BLaER1 (cell line): ENCODE results near the gene YIF1A.
"Not testable (repeated sequence)": the region's sequence is repeated elsewhere in the genome, so short reads cannot be mapped to it uniquely, and the experiment has no call there.

Experiments
- H3K27ac ChIP-seq: shearing (Covaris generic); formaldehyde crosslinking; 2 replicates; pipeline ENCODE4 v1.8.1; 2022
- H3K27me3 ChIP-seq: shearing (Covaris generic); formaldehyde crosslinking; 2 replicates; pipeline ENCODE4 v1.8.1; 2022
- H3K36me3 ChIP-seq: shearing (Covaris generic); formaldehyde crosslinking; 2 replicates; pipeline ENCODE4 v1.8.1; 2022
- H3K4me1 ChIP-seq: shearing (Covaris generic); formaldehyde crosslinking; 2 replicates; pipeline ENCODE4 v1.8.1; 2022
- H3K4me2 ChIP-seq: shearing (Covaris generic); formaldehyde crosslinking; 2 replicates; pipeline ENCODE4 v1.8.1; 2022
- H3K4me3 ChIP-seq: shearing (Covaris generic); formaldehyde crosslinking; 2 replicates; pipeline ENCODE4 v1.8.1; 2022
- H3K9ac ChIP-seq: shearing (Covaris generic); formaldehyde crosslinking; 2 replicates; pipeline ENCODE4 v1.8.1; 2022
- H3K9me3 ChIP-seq: shearing (Covaris generic); formaldehyde crosslinking; 2 replicates; pipeline ENCODE4 v1.8.1; 2022
- H4K20me1 ChIP-seq: shearing (Covaris generic); formaldehyde crosslinking; 2 replicates; pipeline ENCODE4 v1.8.1; 2022
- Cebpa-rat ChIP-seq: shearing (Covaris generic); IDR thresholded peaks from 2 replicates; pipeline ENCODE4 v1.8.1; 2022

The YIF1A gene

DNA sequence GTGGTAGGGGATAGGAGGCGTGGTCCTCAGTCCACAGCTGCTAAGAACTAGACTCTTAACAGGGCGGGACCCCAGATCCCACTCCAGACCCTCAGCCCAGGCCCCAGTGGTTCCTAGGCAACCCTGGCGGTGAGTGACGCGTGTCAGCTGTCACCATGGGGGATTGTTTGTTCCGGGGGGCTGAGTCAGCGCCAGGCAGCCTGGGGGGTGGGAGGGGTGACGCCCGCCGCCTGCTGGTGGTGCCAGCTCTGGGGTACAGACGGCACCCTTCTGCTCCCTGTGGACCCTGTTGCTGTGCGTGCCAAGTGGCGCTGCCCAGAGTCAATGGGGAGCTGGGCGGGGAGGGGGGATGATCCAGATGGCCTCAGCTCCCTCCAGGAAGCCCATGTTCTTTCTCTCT, 8.5 kb downstream of the YIF1A start:
- H4K20me1 ChIP-seq = peaks cover 60% of the 10 kb centered on the region
- no peak for TF ChIP-seq Cebpa-rat
- peaks cover 26% of the 10 kb centered on the region for H3K36me3 ChIP-seq
- no peak overlapping the region for H3K4me3 ChIP-seq
- peaks cover 70% of the 10 kb centered on the region for H3K4me1 ChIP-seq
- H3K4me2 ChIP-seq = peak overlapping the region; percentile 63
- no peaks in the 10 kb centered on the region for H3K9me3 ChIP-seq
- no peak overlapping the region for H3K9ac ChIP-seq
- H3K27ac ChIP-seq = no peak overlapping the region
- no peaks in the 10 kb centered on the region for H3K27me3 ChIP-seq

DNA sequence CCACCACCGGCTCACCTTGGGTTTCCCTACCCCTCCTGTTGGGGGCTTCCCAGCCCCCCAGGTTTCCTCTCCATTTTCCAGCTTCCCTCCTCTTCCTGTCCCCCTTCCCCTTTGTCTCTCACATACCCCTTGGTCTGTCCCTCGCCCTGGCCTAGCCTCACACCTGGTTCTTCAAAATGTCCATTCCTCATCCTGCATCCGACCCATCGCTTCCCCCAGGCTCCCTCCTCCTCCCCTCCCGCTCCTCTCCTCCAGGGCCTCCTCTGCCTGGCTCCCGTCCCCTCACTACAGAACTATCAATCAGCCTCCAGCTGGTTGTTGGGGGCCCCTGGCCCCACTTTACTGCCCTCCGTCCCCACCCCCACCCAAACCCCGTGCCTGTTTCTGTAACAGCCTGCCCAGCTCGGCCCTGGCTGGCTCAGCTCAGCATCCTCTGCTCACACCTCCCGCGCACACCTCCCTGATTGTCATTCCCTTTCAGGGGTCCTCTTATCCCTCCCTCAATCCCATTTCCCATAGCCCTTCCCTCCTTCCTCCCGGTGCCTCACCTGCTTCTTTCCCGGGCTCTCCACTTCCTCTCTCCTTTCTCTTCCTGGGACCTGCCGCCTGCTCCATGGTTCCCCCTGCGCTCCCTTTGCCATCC, 9.7 kb downstream of the YIF1A start:
- Histone ChIP-seq H3K27ac (no peak overlapping the region), H3K27me3 (no peaks in the 10 kb centered on the region), H3K9me3 (no peaks in the 10 kb centered on the region), H3K36me3 (peaks cover 25% of the 10 kb centered on the region), H3K4me2 (peak overlapping the region; percentile 96), H4K20me1 (peaks cover 70% of the 10 kb centered on the region), H3K4me1 (peaks cover 71% of the 10 kb centered on the region), H3K9ac (no peak overlapping the region), H3K4me3 (no peak overlapping the region)
- no peak for TF ChIP-seq Cebpa-rat

DNA sequence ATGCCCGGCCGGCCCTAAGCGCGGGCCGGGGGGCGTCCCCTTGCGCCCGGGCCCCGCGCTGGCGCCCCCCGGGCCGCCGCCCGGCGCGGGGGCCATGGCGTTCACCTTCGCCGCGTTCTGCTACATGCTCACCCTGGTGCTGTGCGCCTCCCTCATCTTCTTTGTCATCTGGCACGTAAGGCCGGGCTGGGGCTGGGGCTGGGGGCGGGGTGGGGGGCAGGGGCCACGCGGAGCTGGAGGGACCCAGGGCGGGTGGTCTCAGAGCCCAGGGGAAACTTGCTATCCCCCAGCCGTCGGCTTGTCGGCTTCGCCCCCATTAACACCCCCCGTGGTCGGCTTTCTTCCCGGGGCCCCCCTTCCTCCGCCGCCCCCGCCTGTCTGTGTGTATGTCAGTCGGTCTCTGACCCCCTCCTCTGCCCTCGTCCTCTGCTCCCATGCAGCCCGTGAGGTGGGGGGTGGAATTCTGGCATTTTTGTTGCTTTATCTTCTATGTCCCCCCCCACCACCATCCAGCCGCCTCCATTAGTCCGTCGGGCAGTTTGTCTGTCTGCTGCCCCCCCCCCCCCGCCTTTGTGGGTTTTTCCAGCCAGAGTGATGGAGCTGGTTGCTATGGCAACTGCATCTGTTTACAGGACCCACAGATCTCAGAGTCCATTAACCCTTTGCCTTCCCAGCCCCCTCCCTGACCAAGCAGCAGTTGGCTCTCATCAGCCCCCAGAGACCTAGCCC, 10.4 kb downstream of the YIF1A start:
- peak overlapping the region; percentile 96 for H3K4me2 ChIP-seq
- H3K4me3 ChIP-seq = peak overlapping the region; percentile 64
- peak overlapping the region; percentile 65; the same call in 1 of the 2 replicates for H3K9ac ChIP-seq
- peaks cover 71% of the 10 kb centered on the region for H3K4me1 ChIP-seq
- H3K27me3 ChIP-seq = no peaks in the 10 kb centered on the region
- no peaks in the 10 kb centered on the region for H3K9me3 ChIP-seq
- H3K27ac ChIP-seq = no peak overlapping the region
- peaks cover 77% of the 10 kb centered on the region for H4K20me1 ChIP-seq
- TF ChIP-seq Cebpa-rat = no peak
- H3K36me3 ChIP-seq = peaks cover 30% of the 10 kb centered on the region

GRCh38 chr11:66277471-66278362, 11.2 kb downstream of the YIF1A start, which contains the start of gene CNIH2:
TSS of gene CNIH2 (plus strand) at chr11:66278175. CDS start at chr11:66278457, 282 bp downstream.
- Histone ChIP-seq H3K9ac (peak within 1 kb of the TSS; percentile 65), H3K27me3 (no peaks in the 10 kb centered on the region), H3K36me3 (peaks cover 38% of the 10 kb centered on the region), H3K4me1 (peaks cover 64% of the 10 kb centered on the region), H3K4me2 (peak within 1 kb of the TSS; percentile 96), H3K4me3 (peak within 1 kb of the TSS; percentile 64), H3K9me3 (no peaks in the 10 kb centered on the region), H4K20me1 (peaks cover 79% of the 10 kb centered on the region), H3K27ac (0 out of 2 replicates have a peak within 1 kb of the TSS, but pooled peaks have one; percentile 3)
- no peak for TF ChIP-seq Cebpa-rat

- H3K36me3 ChIP-seq = peaks cover 45% of the 10 kb centered on the region
- H3K27ac ChIP-seq, H3K9me3 ChIP-seq, H3K27me3 ChIP-seq, H3K9ac ChIP-seq: not testable (repeated sequence)
- peaks cover 59% of the 10 kb centered on the region for H3K4me1 ChIP-seq
- peaks cover 83% of the 10 kb centered on the region for H4K20me1 ChIP-seq
- H3K4me2 ChIP-seq = peak overlapping the region; percentile 96
- H3K4me3 ChIP-seq = peak overlapping the region; percentile 64
Observed at GRCh38 chr11:66277064-66277463, 11.9 kb downstream of the YIF1A start.

DNA sequence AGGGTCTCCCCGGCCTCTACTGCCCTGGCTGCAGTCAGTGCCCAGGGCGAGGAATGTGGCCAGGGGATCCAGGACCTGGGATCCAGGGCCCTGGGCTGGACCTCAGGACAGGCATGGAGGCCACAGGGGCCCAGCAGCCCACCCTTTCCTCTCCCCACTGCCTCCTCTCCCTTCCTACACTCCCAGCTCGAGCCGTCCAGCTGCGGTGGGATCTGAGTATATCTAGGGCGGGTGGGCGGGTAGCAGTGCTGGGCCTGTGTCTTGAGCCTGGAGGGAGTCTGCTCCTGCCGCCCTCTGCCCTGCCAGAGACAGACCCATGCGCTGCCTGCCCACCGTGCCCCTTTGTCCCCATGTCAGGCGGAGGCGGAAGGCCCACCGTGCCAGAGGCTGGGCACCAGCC, 12.3 kb downstream of the YIF1A start:
- not testable (repeated sequence) for H3K9ac ChIP-seq, H3K27ac ChIP-seq, H3K4me3 ChIP-seq, H3K27me3 ChIP-seq, H3K9me3 ChIP-seq
- Histone ChIP-seq H3K4me1 (peaks cover 55% of the 10 kb centered on the region), H3K4me2 (peak overlapping the region; percentile 96), H4K20me1 (peaks cover 83% of the 10 kb centered on the region), H3K36me3 (peaks cover 49% of the 10 kb centered on the region)

GRCh38 chr11:66275984-66276612, 12.8 kb downstream of the YIF1A start:
- Histone ChIP-seq H3K27me3 (no peaks in the 10 kb centered on the region), H4K20me1 (peaks cover 84% of the 10 kb centered on the region), H3K36me3 (peaks cover 54% of the 10 kb centered on the region), H3K4me3 (no peak overlapping the region), H3K4me2 (peak overlapping the region; percentile 52), H3K4me1 (peaks cover 49% of the 10 kb centered on the region), H3K9me3 (no peaks in the 10 kb centered on the region), H3K27ac (no peak overlapping the region), H3K9ac (no peak overlapping the region)
- no peak for TF ChIP-seq Cebpa-rat

DNA sequence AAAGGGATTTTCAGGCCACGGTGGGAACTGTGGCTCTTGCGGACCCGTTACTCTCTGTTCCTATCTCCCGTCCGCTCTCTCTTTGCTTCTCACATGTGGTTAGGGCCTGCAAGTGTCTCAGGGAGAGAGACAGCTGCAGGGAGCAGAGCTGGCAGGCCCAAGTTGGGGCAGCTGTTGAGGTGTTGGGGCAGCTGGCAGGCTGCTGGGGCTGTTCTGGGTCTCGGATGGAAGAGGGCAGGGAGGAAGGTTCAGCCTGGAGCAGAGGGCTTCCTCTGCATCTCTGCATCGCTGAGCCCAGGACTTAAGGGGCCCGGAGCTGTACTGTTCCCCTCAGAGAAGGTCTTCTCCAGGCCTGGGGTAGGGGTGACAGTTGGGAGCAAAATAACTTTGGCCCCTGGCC, 13.5 kb downstream of the YIF1A start:
- Histone ChIP-seq H3K4me2 (no peak overlapping the region; the same call in 1 of the 2 replicates), H3K4me3 (no peak overlapping the region), H4K20me1 (peaks cover 84% of the 10 kb centered on the region), H3K9me3 (no peaks in the 10 kb centered on the region), H3K27ac (no peak overlapping the region), H3K27me3 (no peaks in the 10 kb centered on the region), H3K4me1 (peaks cover 47% of the 10 kb centered on the region), H3K36me3 (peaks cover 61% of the 10 kb centered on the region), H3K9ac (no peak overlapping the region)
- no peak for TF ChIP-seq Cebpa-rat

DNA sequence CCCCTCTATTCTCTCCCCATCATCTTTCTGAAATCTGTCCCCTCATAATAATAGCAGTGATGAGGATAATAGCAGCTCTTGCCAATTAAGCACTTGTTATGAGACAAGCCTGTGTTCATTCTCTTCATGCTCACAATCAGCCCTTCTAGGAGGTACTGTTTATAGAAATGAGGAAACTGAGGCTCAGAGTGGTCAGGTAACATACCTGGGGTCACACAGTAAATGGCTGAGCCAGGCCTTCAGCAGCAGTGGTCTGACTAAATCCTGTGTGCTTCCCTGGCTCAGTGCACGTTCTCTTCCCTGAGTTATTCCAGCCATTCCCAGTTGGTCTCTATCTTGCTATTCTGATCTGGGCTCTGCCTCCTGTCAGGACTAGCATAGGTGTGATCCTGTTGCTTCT, 14.7 kb downstream of the YIF1A start:
- TF ChIP-seq Cebpa-rat = no peak
- Histone ChIP-seq H4K20me1 (peaks cover 85% of the 10 kb centered on the region), H3K4me1 (peaks cover 49% of the 10 kb centered on the region), H3K9ac (no peak overlapping the region), H3K4me3 (no peak overlapping the region), H3K27ac (no peak overlapping the region), H3K27me3 (no peaks in the 10 kb centered on the region), H3K36me3 (peaks cover 63% of the 10 kb centered on the region), H3K4me2 (no peak overlapping the region), H3K9me3 (no peaks in the 10 kb centered on the region)
